ENCODE results near the gene SLC30A1. TPM values are rescaled to one million over a fixed set of nuclear protein-coding genes. Genes with fewer than 3 reads are reported as not detected.

The SLC30A1 gene
- total and polyA plus RNA-seq, 2 of the 8 experiments (the other 6 are each of a cell fraction or from before 2014, with no cell fraction given) = 4.5 to 14.0 TPM

GRCh38 chr1:211547710-211548109 lies 31.3 kb downstream of the SLC30A1 start:
- H4K8ac ChIP-seq (ENCODE audit: extremely low read depth, insufficient read depth, low read length) = no peak overlapping the region
- H3K79me2 ChIP-seq (ENCODE audit: control insufficient read depth in 1 of 2, insufficient read depth in 2 of 2, low read length in 2 of 2) = no peaks in the 10 kb centered on the region
- no peak overlapping the region for H3K4me2 ChIP-seq (ENCODE audit: insufficient read depth in 1 of 2, low read depth in 2 of 2, low read length in 2 of 2)
- H3K4me1 ChIP-seq (replicated peaks in 1 of 4; ENCODE audit: control insufficient read depth in 3 of 4, insufficient read depth in 4 of 4, low read length in 3 of 4) = peaks cover 0 to 7% (median 1%) of the 10 kb centered on the region in 4 experiments; a peak in 3 of 7 replicates
- no peak overlapping the region for H3K56ac ChIP-seq (replicated peaks; ENCODE audit: insufficient read length, low read depth, low read length)
- no peak overlapping the region for H3K9ac ChIP-seq (replicated peaks in 1 of 4; ENCODE audit: extremely low read depth in 1 of 4, low read depth in 3 of 4, low read length in 3 of 4)
- DNase-seq (ENCODE audit: low read depth in 1 of 2, low spot score in 2 of 2) = no peak
- no peak for FAIRE-seq
- H2BK15ac ChIP-seq (ENCODE audit: low read length) = no peak overlapping the region
- no peak overlapping the region for H3K14ac ChIP-seq (ENCODE audit: insufficient read length)
- WGBS, 2 experiments (ENCODE audit: extremely low coverage in 1 of 2, insufficient coverage in 1 of 2, insufficient read length in 1 of 2, insufficient replicate concordance in 2 of 2, low coverage in 1 of 2, low lambda C conversion rate in 2 of 2, missing lambda C conversion rate in 1 of 2) = 90% methylated on average over 6 of the region's 6 CpGs; no CpG with 5 or more reads in 1 of the 2 experiments
- H2BK5ac ChIP-seq (ENCODE audit: low read depth, low read length) = no peak overlapping the region
- H2BK120ac ChIP-seq (replicated peaks; ENCODE audit: low read depth, low read length) = no peak overlapping the region
- no peak overlapping the region for H3K23ac ChIP-seq (ENCODE audit: insufficient read length)
- no peaks in the 10 kb centered on the region for H3K79me1 ChIP-seq (ENCODE audit: low read depth, low read length)
- CTCF ChIA-PET (ENCODE audit: partially characterized antibody) = interaction anchor here (0.5 to 3.0 kb wide), 6 partner anchors 10 to 267 kb away, joined by 3 to 9 read pairs (median 4); no protein-coding TSS in a partner anchor
- no peak overlapping the region for H4K91ac ChIP-seq (replicated peaks; ENCODE audit: insufficient read length, low read length)
- H2AK5ac ChIP-seq (ENCODE audit: low read depth, low read length) = no peak overlapping the region
- no peak overlapping the region for H3K18ac ChIP-seq (ENCODE audit: extremely low read depth, low read length)
- no peaks in the 10 kb centered on the region for H3K36me3 ChIP-seq (ENCODE audit: control insufficient read depth in 2 of 4, insufficient read depth in 4 of 4, low read length in 3 of 4)
- no peaks in the 10 kb centered on the region for H3K27me3 ChIP-seq (replicated peaks in 1 of 4; ENCODE audit: control insufficient read depth in 3 of 4, extremely low read depth in 1 of 4, insufficient read depth in 3 of 4, low read length in 3 of 4)
- no peaks in the 10 kb centered on the region for H4K20me1 ChIP-seq (replicated peaks in 1 of 2; ENCODE audit: control insufficient read depth in 1 of 2, insufficient read depth in 2 of 2, low read length in 2 of 2)
- H3K4ac ChIP-seq (replicated peaks; ENCODE audit: insufficient read length, low read depth, low read length) = no peak overlapping the region
- H4K5ac ChIP-seq (ENCODE audit: insufficient read length, low read depth, low read length) = no peak overlapping the region
- no peak overlapping the region for H2AFZ ChIP-seq (ENCODE audit: low read length)
- H2BK12ac ChIP-seq (ENCODE audit: low read depth, low read length) = no peak overlapping the region
- no peaks in the 10 kb centered on the region for H3K9me3 ChIP-seq (ENCODE audit: insufficient read depth in 2 of 2, low read depth in 1 of 2, low read length in 1 of 2)
- H3K27ac ChIP-seq (ENCODE audit: low read depth, low read length) = no peak overlapping the region
- POLR2A ChIA-PET (ENCODE audit: partially characterized antibody) = no interaction called here
- no peak overlapping the region for H2BK20ac ChIP-seq (ENCODE audit: low read length)
- H3K4me3 ChIP-seq (ENCODE audit: extremely low read depth in 1 of 4, insufficient read depth in 2 of 4, low read depth in 3 of 4, low read length in 4 of 4) = no peak overlapping the region
- H3K23me2 ChIP-seq (ENCODE audit: low read depth, low read length) = no peaks in the 10 kb centered on the region
- TF ChIP-seq TCF12 (IDR thresholded peaks at IDR 0.05; ENCODE audit: low read depth, low read length) (no peak), NRF1 (IDR thresholded peaks at IDR 0.05; ENCODE audit: low read depth, low read length) (no peak), ATF3 (IDR thresholded peaks at IDR 0.05; ENCODE audit: insufficient read depth, low read depth, low read length) (no peak), BACH1 (IDR thresholded peaks at IDR 0.05; ENCODE audit: low read length) (no peak), RNF2 (IDR thresholded peaks at IDR 0.05; ENCODE audit: borderline replicate concordance, low read depth, low read length, missing control alignments, poor library complexity, severe bottlenecking) (no peak), TBP (IDR thresholded peaks at IDR 0.05; ENCODE audit: low read depth, low read length) (no peak), SIRT6 (IDR thresholded peaks at IDR 0.05; ENCODE audit: low read length) (no peak), KDM4A (IDR thresholded peaks at IDR 0.05; ENCODE audit: low read depth, low read length, severe bottlenecking) (no peak), SIN3A (conservative IDR thresholded peaks at IDR 0.05 in 1 of 2, IDR thresholded peaks at IDR 0.05 in 1 of 2; ENCODE audit: low read depth in 1 of 2, low read length in 2 of 2) (no peak), PHF8 (conservative IDR thresholded peaks at IDR 0.05; ENCODE audit: low read depth, low read length) (no peak), ZNF274 (IDR thresholded peaks at IDR 0.05; ENCODE audit: borderline replicate concordance, extremely low read depth, low read length) (no peak), TAF1 (IDR thresholded peaks at IDR 0.05; ENCODE audit: low read depth, low read length) (no peak), RAD21 (IDR thresholded peaks at IDR 0.05 in 1 of 2, conservative IDR thresholded peaks at IDR 0.05 in 1 of 2; ENCODE audit: low read depth in 2 of 2, low read length in 2 of 2) (no peak)
